Tibial artery (tissue), 4 donors: Measurements from ENCODE around the gene SEC11A.

Source experiments
- DNase-seq, 2 donors: peaks; one replicate each; pipeline ENCODE4 v3.0.0-alpha.2; 2019
- H3K27ac ChIP-seq, 2 donors: fragments of 200-600 bp; sonication (generic) in 1 of 2; 1 replicate in 1 of 2; 2 replicates in 1 of 2; pipeline ENCODE4 v1.5.1; 2018 to 2019; ENCODE audit warnings: mild to moderate bottlenecking in 1 of 2
- H3K27me3 ChIP-seq, 2 donors: fragments of 200-600 bp; sonication (generic) in 1 of 2; one replicate each; pipeline versions ENCODE4 v1.5.1 to v1.6.0; 2016 to 2019
- H3K36me3 ChIP-seq, 3 donors: fragments of 200-600 bp; sonication (generic) in 2 of 3; one replicate each; pipeline ENCODE4 v1.5.1; 2016 to 2019; ENCODE audit warnings: mild to moderate bottlenecking in 2 of 3
- H3K4me1 ChIP-seq, 4 donors: fragments of 200-600 bp; sonication (generic) in 2 of 4; 1 replicate in 3 of 4; 2 replicates in 1 of 4; pipeline ENCODE4 v1.5.1; 2016 to 2019
- H3K4me3 ChIP-seq, 2 donors: fragments of 200-600 bp; sonication (generic) in 1 of 2; 1 replicate in 1 of 2; 2 replicates in 1 of 2; pipeline ENCODE4 v1.5.1; 2018 to 2019; ENCODE audit warnings: mild to moderate bottlenecking in 2 of 2
- H3K9me3 ChIP-seq, 3 donors: fragments of 200-600 bp; sonication (generic) in 1 of 3; one replicate each; pipeline ENCODE4 v1.5.1; 2016 to 2019
- intact Hi-C: fragments of 100-400 bp; cut with DNase I; formaldehyde crosslinking; loops from one replicate; pipeline ENCODE4 v1.15.0; 2023; ENCODE audit warnings: low total_unique reads
- TF ChIP-seq, protein P1 (sequence below), 2 experiments: fragments of 200-600 bp in 1 of 2; fragments of 450-650 bp in 1 of 2; IDR thresholded peaks; one replicate each; pipeline ENCODE4 v1.5.1; 2017 to 2019; ENCODE audit warnings: antibody characterized with exemption in 2 of 2, mild to moderate bottlenecking in 1 of 2, moderate library complexity in 1 of 2

Gene SEC11A

DNA sequence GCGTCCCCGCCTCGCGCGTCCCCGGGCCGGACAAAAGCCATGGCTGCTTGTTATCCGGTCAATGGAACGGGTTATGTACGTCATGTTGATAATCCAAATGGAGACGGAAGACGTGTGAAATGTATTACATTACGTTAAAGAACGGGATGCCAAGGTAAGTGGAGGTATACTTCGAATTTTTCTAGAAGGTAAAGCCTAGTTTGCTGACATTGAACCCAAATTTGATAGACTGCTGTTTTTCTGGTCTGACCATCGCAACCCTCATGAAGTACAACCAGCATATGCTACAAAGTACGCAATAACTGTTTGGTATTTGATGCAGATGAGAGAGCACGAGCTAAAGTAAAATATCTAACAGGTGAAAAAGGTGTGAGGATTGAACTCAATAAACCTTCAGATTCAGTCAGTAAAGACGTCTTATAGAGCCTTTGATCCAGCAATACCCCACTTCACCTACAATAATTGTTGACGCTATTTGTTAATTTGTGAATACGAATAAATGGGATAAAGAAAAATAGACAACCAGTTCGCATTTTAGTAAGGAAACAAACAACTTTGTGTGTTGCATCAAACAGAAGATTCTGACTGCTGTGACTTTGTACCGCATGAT lies 81.6 kb downstream of the SEC11A start:
- intact Hi-C loops: no loop called here
- Histone ChIP-seq H3K4me3 (peak overlapping the region; percentile 67 to 75), H3K27me3 (no peaks in the 10 kb centered on the region), H3K9me3 (no peaks in the 10 kb centered on the region), H3K27ac (peak overlapping the region; percentile 92 to 94), H3K36me3 (peaks cover 7 to 22% (median 12%) of the 10 kb centered on the region in 3 donors), H3K4me1 (peaks cover 0 to 37% (median 31%) of the 10 kb centered on the region in 4 donors)
- TF ChIP-seq, protein P1, sequence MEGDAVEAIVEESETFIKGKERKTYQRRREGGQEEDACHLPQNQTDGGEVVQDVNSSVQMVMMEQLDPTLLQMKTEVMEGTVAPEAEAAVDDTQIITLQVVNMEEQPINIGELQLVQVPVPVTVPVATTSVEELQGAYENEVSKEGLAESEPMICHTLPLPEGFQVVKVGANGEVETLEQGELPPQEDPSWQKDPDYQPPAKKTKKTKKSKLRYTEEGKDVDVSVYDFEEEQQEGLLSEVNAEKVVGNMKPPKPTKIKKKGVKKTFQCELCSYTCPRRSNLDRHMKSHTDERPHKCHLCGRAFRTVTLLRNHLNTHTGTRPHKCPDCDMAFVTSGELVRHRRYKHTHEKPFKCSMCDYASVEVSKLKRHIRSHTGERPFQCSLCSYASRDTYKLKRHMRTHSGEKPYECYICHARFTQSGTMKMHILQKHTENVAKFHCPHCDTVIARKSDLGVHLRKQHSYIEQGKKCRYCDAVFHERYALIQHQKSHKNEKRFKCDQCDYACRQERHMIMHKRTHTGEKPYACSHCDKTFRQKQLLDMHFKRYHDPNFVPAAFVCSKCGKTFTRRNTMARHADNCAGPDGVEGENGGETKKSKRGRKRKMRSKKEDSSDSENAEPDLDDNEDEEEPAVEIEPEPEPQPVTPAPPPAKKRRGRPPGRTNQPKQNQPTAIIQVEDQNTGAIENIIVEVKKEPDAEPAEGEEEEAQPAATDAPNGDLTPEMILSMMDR (IDR thresholded peaks at IDR 0.05): no peak
- no peak for DNase-seq

DNA sequence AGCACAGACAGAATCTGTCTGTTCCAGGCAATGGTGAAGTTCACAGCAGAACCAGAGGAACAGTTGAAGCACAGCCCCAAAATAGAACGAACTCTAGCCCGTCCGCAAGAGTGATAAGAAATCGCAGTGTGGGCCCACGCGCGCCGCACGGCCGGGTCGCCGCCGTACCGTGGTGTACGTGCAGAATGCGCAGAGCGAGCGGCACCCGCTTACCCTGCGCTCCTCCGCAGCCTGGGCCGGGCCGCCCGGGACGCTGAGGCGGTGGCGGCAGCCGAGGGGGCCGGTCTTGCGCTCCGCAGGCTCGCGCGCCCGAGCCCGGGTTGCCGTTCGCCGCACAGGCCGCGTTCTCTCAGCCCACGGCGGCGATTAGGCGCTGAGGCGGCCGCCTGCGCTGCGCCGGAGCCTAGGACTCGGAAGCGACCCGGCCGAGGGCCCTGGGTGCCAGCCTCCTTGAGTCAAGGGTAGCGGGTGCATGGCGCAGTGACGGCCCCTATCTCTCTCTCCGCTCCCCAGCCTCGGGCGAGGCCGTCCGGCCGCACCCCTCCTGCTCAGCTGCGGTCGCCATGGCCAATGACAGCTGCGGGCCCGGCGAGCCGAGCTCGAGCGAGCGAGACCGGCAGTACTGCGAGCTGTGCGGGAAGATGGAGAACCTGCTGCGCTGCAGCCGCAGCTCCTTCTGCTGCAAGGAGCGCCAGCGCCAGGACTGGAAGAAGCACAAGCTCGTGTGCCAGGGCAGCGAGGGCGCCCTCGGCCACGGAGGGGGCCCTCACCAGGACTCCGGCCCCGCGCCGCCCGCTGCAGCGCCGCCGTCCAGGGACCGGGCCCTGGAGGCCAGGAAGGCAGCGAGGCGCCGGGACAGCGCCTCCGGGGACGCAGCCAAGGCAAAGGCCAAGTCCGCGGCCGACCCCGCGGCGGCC lies 82.4 kb downstream of the SEC11A start:
- no peaks in the 10 kb centered on the region for H3K9me3 ChIP-seq
- H3K4me1 ChIP-seq: peaks cover 0 to 37% (median 31%) of the 10 kb centered on the region in 4 donors
- H3K4me3 ChIP-seq: peak overlapping the region; percentile 67 to 75
- no peaks in the 10 kb centered on the region for H3K27me3 ChIP-seq
- peaks cover 0 to 16% (median 8%) of the 10 kb centered on the region in 3 donors for H3K36me3 ChIP-seq
- H3K27ac ChIP-seq: peak overlapping the region; percentile 92 to 94
- peak; percentile 69 to 86 for DNase-seq
- intact Hi-C loops: no loop called here
- TF ChIP-seq, protein P1 (IDR thresholded peaks at IDR 0.05): peak in 1 of 2 experiments; percentile 14

DNA sequence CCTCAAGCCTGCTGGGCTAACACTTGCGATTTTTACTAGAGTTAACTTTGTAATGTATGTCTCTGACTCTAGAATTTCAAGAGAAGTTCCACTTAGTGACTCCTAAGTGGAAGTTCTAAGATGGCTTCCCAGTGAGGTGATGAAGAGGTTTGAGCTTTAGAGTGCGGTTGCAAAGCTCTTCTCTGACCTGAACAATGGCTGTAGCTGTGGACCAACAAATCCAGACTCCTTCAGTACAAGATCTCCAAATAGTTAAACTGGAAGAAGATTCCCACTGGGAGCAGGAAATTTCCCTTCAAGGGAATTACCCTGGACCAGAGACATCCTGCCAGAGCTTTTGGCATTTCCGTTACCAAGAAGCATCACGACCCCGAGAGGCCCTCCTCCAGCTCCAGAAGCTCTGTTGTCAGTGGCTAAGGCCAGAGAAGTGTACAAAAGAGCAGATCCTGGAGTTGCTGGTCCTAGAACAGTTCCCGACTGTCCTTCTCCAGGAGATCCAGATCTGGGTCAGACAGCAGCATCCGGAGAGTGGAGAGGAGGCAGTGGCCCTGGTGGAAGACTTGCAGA lies 84.2 kb downstream of the SEC11A start:
- intact Hi-C loops: no loop called here

DNA sequence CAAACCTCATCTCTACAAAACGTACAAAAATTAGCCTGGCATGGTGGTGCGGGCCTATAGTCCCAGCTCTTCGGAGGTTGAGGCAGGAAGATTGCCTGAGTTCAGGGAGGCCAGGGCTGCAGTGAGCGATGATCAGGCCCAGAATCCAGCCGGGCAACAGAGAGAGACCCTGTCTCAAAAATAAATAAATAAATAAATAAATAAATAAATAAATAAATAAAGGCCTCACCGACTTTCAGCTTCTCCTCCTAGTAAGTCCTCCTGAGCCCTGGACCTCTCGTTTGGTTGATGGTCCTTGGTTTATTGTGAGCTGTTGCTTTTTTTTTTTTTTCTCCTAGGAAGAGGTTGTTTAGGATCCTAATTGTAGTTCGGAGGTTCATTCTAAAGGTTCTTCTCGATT lies 86.9 kb downstream of the SEC11A start:
- no peak overlapping the region for H3K4me3 ChIP-seq
- DNase-seq: no peak

More for the DNA sequence above, 84.2 kb downstream of the SEC11A start:
- TF ChIP-seq, protein P1 (IDR thresholded peaks at IDR 0.05): no peak
- Histone ChIP-seq H3K27ac (peak overlapping the region; percentile 92 to 94), H3K4me1 (peaks cover 0 to 37% (median 31%) of the 10 kb centered on the region in 4 donors), H3K27me3 (no peaks in the 10 kb centered on the region), H3K9me3 (no peaks in the 10 kb centered on the region), H3K36me3 (peaks cover 0 to 5% (median 0%) of the 10 kb centered on the region in 3 donors), H3K4me3 (peak overlapping the region; percentile 67 to 75)
- DNase-seq: no peak

DNA sequence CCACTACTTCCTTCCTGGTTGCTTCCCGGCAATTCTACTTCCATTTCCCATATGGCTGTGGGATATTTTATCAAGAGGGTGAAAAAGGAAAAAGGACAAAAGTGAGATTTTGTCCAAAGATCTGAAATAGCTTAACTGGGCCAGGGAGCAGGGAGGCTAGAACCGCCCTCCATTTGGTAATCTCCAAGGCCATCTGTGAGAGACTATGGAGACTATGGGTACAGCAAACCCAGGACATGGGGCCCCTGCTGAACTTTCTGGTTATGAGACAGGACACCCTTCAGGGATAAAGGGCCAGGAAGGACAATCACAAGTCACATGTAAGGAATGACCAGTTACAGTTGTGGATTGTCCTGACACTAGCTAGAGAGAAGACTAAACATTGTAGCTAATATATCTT lies 90.8 kb downstream of the SEC11A start:
- Histone ChIP-seq H3K4me1 (no peaks in the 10 kb centered on the region), H3K27me3 (no peaks in the 10 kb centered on the region), H3K4me3 (no peak overlapping the region), H3K36me3 (peaks cover 26 to 57% (median 40%) of the 10 kb centered on the region in 3 donors), H3K9me3 (peaks cover 0 to 20% (median 18%) of the 10 kb centered on the region in 3 donors), H3K27ac (no peak overlapping the region)
- DNase-seq: no peak
- intact Hi-C loops: no loop called here
- TF ChIP-seq, protein P1 (IDR thresholded peaks at IDR 0.05): no peak

More for the DNA sequence above, 86.9 kb downstream of the SEC11A start:
- Histone ChIP-seq H3K27me3 (no peaks in the 10 kb centered on the region), H3K4me1 (peaks cover 0 to 20% (median 17%) of the 10 kb centered on the region in 4 donors), H3K36me3 (peaks cover 0 to 21% (median 5%) of the 10 kb centered on the region in 3 donors), H3K27ac (no peak overlapping the region), H3K9me3 (no peaks in the 10 kb centered on the region)
- TF ChIP-seq, protein P1 (IDR thresholded peaks at IDR 0.05): no peak
- intact Hi-C loops: no loop called here
